ENCODE measurements around the gene NRP1. TPM values are rescaled to one million over a fixed set of nuclear protein-coding genes. Genes with fewer than 3 reads are reported as not detected.

NRP1 gene
- polyA plus RNA-seq, 3 donors = 1.1 to 1.7 (median 1.3) TPM

DNA sequence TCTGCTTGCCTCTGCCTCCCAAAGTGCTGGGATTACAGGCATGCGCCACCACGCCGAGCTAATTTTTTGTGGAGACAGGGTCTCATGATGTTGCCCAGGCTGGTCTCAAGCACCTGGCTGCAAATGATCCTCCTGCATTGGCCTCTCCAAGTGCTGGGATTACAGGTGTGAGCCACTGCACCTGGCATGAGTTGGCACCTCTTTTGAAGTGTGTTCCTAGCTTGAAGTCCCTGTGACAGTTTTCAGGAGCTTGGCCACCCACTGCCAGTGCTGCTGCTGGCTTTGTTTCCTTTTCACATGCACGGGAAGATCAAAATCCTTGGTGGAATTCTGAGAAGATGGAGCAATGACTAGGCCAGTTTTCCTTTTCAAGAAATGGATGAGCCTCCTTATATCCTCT lies 126.3 kb downstream of the NRP1 start:
- H4K20me1 ChIP-seq (ENCODE audit: insufficient read depth, low read length) = no peaks in the 10 kb centered on the region
- intact Hi-C loops (cut with micrococcal nuclease) = no loop called here
- H2AFZ ChIP-seq (ENCODE audit: insufficient read depth, low read depth, low read length, poor library complexity, severe bottlenecking) = no peak overlapping the region
- H3K9me3 ChIP-seq (replicated peaks in 1 of 2; ENCODE audit: control insufficient read depth in 1 of 2, insufficient read depth in 1 of 2, low read length in 2 of 2) = no peaks in the 10 kb centered on the region
- H3K4me3 ChIP-seq (replicated peaks in 1 of 3; ENCODE audit: low read depth in 2 of 3, low read length in 3 of 3) = no peak overlapping the region
- TF ChIP-seq, protein P1, sequence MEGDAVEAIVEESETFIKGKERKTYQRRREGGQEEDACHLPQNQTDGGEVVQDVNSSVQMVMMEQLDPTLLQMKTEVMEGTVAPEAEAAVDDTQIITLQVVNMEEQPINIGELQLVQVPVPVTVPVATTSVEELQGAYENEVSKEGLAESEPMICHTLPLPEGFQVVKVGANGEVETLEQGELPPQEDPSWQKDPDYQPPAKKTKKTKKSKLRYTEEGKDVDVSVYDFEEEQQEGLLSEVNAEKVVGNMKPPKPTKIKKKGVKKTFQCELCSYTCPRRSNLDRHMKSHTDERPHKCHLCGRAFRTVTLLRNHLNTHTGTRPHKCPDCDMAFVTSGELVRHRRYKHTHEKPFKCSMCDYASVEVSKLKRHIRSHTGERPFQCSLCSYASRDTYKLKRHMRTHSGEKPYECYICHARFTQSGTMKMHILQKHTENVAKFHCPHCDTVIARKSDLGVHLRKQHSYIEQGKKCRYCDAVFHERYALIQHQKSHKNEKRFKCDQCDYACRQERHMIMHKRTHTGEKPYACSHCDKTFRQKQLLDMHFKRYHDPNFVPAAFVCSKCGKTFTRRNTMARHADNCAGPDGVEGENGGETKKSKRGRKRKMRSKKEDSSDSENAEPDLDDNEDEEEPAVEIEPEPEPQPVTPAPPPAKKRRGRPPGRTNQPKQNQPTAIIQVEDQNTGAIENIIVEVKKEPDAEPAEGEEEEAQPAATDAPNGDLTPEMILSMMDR (IDR thresholded peaks at IDR 0.05) = no peak
- no peaks in the 10 kb centered on the region for H3K4me1 ChIP-seq (ENCODE audit: control insufficient read depth in 1 of 2, insufficient read depth in 2 of 2, low read length in 2 of 2)
- H3K36me3 Mint-ChIP-seq = no peaks in the 10 kb centered on the region
- no peak overlapping the region for H3K4me2 ChIP-seq (replicated peaks; ENCODE audit: extremely low read depth, low read length, poor library complexity, severe bottlenecking)
- no peak overlapping the region for H3K4me3 Mint-ChIP-seq
- peaks cover 9% of the 10 kb centered on the region for H3K4me1 Mint-ChIP-seq
- DNase-seq = no peak
- 97% methylated on average over 3 of the region's 4 CpGs for WGBS (ENCODE audit: insufficient coverage)
- H3K27ac ChIP-seq (ENCODE audit: low read depth in 1 of 2, low read length in 2 of 2) = no peak overlapping the region
- no peaks in the 10 kb centered on the region for H3K36me3 ChIP-seq (replicated peaks in 1 of 2; ENCODE audit: control insufficient read depth in 1 of 2, insufficient read depth in 2 of 2, low read length in 2 of 2)
- no peak overlapping the region for H3K27ac Mint-ChIP-seq
- H3K27me3 Mint-ChIP-seq (ENCODE audit: low read depth in 3 of 3) = peaks cover 0 to 2% (median 1%) of the 10 kb centered on the region in 3 donors
- H3K27me3 ChIP-seq (ENCODE audit: control insufficient read depth in 2 of 2, insufficient read depth in 2 of 2, low read length in 2 of 2) = no peaks in the 10 kb centered on the region
- no peaks in the 10 kb centered on the region for H3K79me2 ChIP-seq (ENCODE audit: insufficient read depth, low read length)
- H3K9ac ChIP-seq (ENCODE audit: insufficient read depth, low read length, poor library complexity, severe bottlenecking) = no peak overlapping the region
- H3K9me3 Mint-ChIP-seq = no peaks in the 10 kb centered on the region

DNA sequence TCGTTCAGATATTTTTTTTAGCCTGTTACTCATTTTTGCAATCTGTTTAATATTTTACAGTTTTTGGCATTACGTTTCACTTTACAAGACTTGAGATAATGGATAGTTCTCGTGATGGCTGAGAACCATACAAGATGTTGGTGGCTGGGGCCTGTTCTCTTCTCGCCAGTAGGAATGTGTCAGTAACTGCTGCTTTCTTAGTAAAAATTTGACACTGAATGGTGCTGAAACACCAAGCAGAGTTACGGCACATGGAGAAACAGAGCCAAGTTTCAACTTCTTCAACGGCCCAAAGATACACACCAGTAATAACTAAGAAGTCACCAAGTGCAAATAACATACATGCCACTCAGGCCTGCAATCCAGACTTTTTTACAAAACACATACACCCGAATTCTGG lies 130.4 kb downstream of the NRP1 start:
- intact Hi-C loops (cut with micrococcal nuclease) = no loop called here
- Histone ChIP-seq H3K27me3 (ENCODE audit: control insufficient read depth in 2 of 2, insufficient read depth in 2 of 2, low read length in 2 of 2) (no peaks in the 10 kb centered on the region), H2AFZ (ENCODE audit: insufficient read depth, low read depth, low read length, poor library complexity, severe bottlenecking) (no peak overlapping the region), H4K20me1 (ENCODE audit: insufficient read depth, low read length) (no peaks in the 10 kb centered on the region), H3K79me2 (ENCODE audit: insufficient read depth, low read length) (no peaks in the 10 kb centered on the region), H3K4me2 (replicated peaks; ENCODE audit: extremely low read depth, low read length, poor library complexity, severe bottlenecking) (no peak overlapping the region), H3K4me3 (replicated peaks in 1 of 3; ENCODE audit: low read depth in 2 of 3, low read length in 3 of 3) (no peak overlapping the region), H3K9ac (ENCODE audit: insufficient read depth, low read length, poor library complexity, severe bottlenecking) (no peak overlapping the region), H3K36me3 (replicated peaks in 1 of 2; ENCODE audit: control insufficient read depth in 1 of 2, insufficient read depth in 2 of 2, low read length in 2 of 2) (no peaks in the 10 kb centered on the region), H3K9me3 (replicated peaks in 1 of 2; ENCODE audit: control insufficient read depth in 1 of 2, insufficient read depth in 1 of 2, low read length in 2 of 2) (no peaks in the 10 kb centered on the region), H3K4me1 (ENCODE audit: control insufficient read depth in 1 of 2, insufficient read depth in 2 of 2, low read length in 2 of 2) (no peaks in the 10 kb centered on the region), H3K27ac (ENCODE audit: low read depth in 1 of 2, low read length in 2 of 2) (no peak overlapping the region)
- Mint-ChIP-seq H3K4me3 (no peak overlapping the region), H3K4me1 (no peaks in the 10 kb centered on the region), H3K36me3 (no peaks in the 10 kb centered on the region), H3K27ac (no peak overlapping the region), H3K27me3 (ENCODE audit: low read depth in 3 of 3) (peaks cover 0 to 3% (median 0%) of the 10 kb centered on the region in 3 donors), H3K9me3 (no peaks in the 10 kb centered on the region)
- DNase-seq = no peak
- TF ChIP-seq, protein P1 (IDR thresholded peaks at IDR 0.05) = no peak
- 85% methylated on average over 4 of the region's 7 CpGs for WGBS (ENCODE audit: insufficient coverage)
